Lower lobe of right lung (tissue), 2 donors: Measurements from ENCODE around the gene TCP10L. TPM values are rescaled to one million over a fixed set of nuclear protein-coding genes. Genes with fewer than 3 reads are reported as not detected.

ENCODE experiments used
- ATAC-seq, 2 donors: fragments of 200-7000 bp; cut with Tn5 transposase; one replicate each; pipeline ENCODE4 v1.9.1; 2020 to 2022; ENCODE audit warnings: mild to moderate bottlenecking in 2 of 2, moderate library complexity in 2 of 2
- DNase-seq: peaks from one replicate; pipeline ENCODE4 v3.0.0-alpha.2; 2020
- H3K27ac ChIP-seq: fragments of 200-600 bp; one replicate; pipeline ENCODE4 v1.8.0; 2022
- H3K27me3 ChIP-seq: fragments of 200-600 bp; one replicate; pipeline ENCODE4 v1.8.0; 2022; ENCODE audit warnings: low read depth
- H3K36me3 ChIP-seq: fragments of 200-600 bp; one replicate; pipeline ENCODE4 v1.8.0; 2022; ENCODE audit warnings: mild to moderate bottlenecking
- H3K4me1 ChIP-seq: fragments of 200-600 bp; one replicate; pipeline ENCODE4 v1.8.0; 2022
- H3K4me3 ChIP-seq: fragments of 200-600 bp; one replicate; pipeline ENCODE4 v1.8.0; 2022; ENCODE audit warnings: mild to moderate bottlenecking
- H3K9me3 ChIP-seq: fragments of 200-600 bp; one replicate; pipeline ENCODE4 v1.8.0; 2022
- CTCF ChIP-seq: fragments of 200-600 bp; IDR thresholded peaks from one replicate; pipeline ENCODE4 v1.8.0; 2022; ENCODE audit warnings: antibody characterized with exemption, mild to moderate bottlenecking
- intact Hi-C: fragments of 100-400 bp; cut with DNase I; formaldehyde crosslinking; loops from one replicate; pipeline ENCODE4 v1.11.0; 2022
- total RNA-seq: library from RNA; stranded (reverse); fragmentation: NEBNext Ultra II Directional; extraction: Animal tissue kit (Norgen Biotek cat#: 25700); gene quantifications from one replicate; pipeline ENCODE4 v1.2.1, GENCODE V29; 2021
- donor health status: DM: no; HTN: yes; CAD: no; lungs with severe emphysema.

The TCP10L gene
- total RNA-seq, 1 donor from 2014 or later: 0.71 TPM

GRCh38 chr21:32603131-32603530 lies 17.8 kb upstream of the TCP10L start:
- Histone ChIP-seq H3K4me3 (no peak overlapping the region), H3K4me1 (no peaks in the 10 kb centered on the region), H3K27ac (no peak overlapping the region), H3K36me3 (peaks cover 90% of the 10 kb centered on the region), H3K9me3 (no peaks in the 10 kb centered on the region), H3K27me3 (no peaks in the 10 kb centered on the region)
- ATAC-seq (no peak), DNase-seq (no peak)
- intact Hi-C loops: no loop called here
- TF ChIP-seq CTCF: no peak

GRCh38 chr21:32602099-32602498 lies 16.8 kb upstream of the TCP10L start:
- H3K36me3 ChIP-seq: peaks cover 89% of the 10 kb centered on the region
- no peaks in the 10 kb centered on the region for H3K27me3 ChIP-seq
- intact Hi-C loops: no loop called here
- DNase-seq (no peak), ATAC-seq (no peak)
- no peaks in the 10 kb centered on the region for H3K4me1 ChIP-seq
- H3K4me3 ChIP-seq: no peak overlapping the region
- H3K9me3 ChIP-seq: no peaks in the 10 kb centered on the region
- no peak overlapping the region for H3K27ac ChIP-seq
- TF ChIP-seq CTCF: no peak

- H3K27me3 ChIP-seq: no peaks in the 10 kb centered on the region
- no peak overlapping the region for H3K27ac ChIP-seq
- no peaks in the 10 kb centered on the region for H3K4me1 ChIP-seq
- no peaks in the 10 kb centered on the region for H3K9me3 ChIP-seq
- no peak for TF ChIP-seq CTCF
- DNase-seq: no peak
- no peak overlapping the region for H3K4me3 ChIP-seq
- no peak for ATAC-seq
- intact Hi-C loops: no loop called here
- H3K36me3 ChIP-seq: peaks cover 63% of the 10 kb centered on the region
These were observed 14.2 kb upstream of the TCP10L start for GRCh38 chr21:32599526-32599925.

GRCh38 chr21:32599091-32599490 lies 13.8 kb upstream of the TCP10L start:
- intact Hi-C loops: no loop called here
- H3K27me3 ChIP-seq: no peaks in the 10 kb centered on the region

GRCh38 chr21:32597205-32597604 lies 11.9 kb upstream of the TCP10L start:
- Histone ChIP-seq H3K27me3 (no peaks in the 10 kb centered on the region), H3K27ac (no peak overlapping the region), H3K4me3 (no peak overlapping the region), H3K36me3 (peaks cover 40% of the 10 kb centered on the region), H3K9me3 (no peaks in the 10 kb centered on the region), H3K4me1 (no peaks in the 10 kb centered on the region)
- TF ChIP-seq CTCF: no peak
- no peak for DNase-seq
- ATAC-seq: no peak
- intact Hi-C loops: no loop called here

More at GRCh38 chr21:32599091-32599490, 13.8 kb upstream of the TCP10L start:
- no peak overlapping the region for H3K4me3 ChIP-seq
- DNase-seq (no peak), ATAC-seq (no peak)
- peaks cover 59% of the 10 kb centered on the region for H3K36me3 ChIP-seq
- no peak for TF ChIP-seq CTCF
- no peaks in the 10 kb centered on the region for H3K4me1 ChIP-seq
- H3K9me3 ChIP-seq: no peaks in the 10 kb centered on the region
- no peak overlapping the region for H3K27ac ChIP-seq

- H3K4me3 ChIP-seq: no peak overlapping the region
- ATAC-seq: no peak
- no peaks in the 10 kb centered on the region for H3K4me1 ChIP-seq
- peaks cover 31% of the 10 kb centered on the region for H3K36me3 ChIP-seq
- no peak for DNase-seq
- no peaks in the 10 kb centered on the region for H3K9me3 ChIP-seq
- TF ChIP-seq CTCF: no peak
- H3K27ac ChIP-seq: no peak overlapping the region
- intact Hi-C loops: no loop called here
- H3K27me3 ChIP-seq: no peaks in the 10 kb centered on the region
These were observed 10.1 kb upstream of the TCP10L start for GRCh38 chr21:32595431-32595830.
